Nasal cavity respiratory epithelium epithelial cell of viscerocranial mucosa (primary cell): Measurements from ENCODE around the gene FUT8. TPM values are rescaled to one million over a fixed set of nuclear protein-coding genes. Genes with fewer than 3 reads are reported as not detected.

Experiments
- total RNA-seq: library from RNA; depleted of rRNA; stranded (reverse); fragments of >200 nt; gene quantifications from 2 replicates; pipeline ENCODE4 v1.2.3, GENCODE V29; 2014

The FUT8 gene
- 27.3 and 42.2 TPM in 2 replicates for total RNA-seq

DNA sequence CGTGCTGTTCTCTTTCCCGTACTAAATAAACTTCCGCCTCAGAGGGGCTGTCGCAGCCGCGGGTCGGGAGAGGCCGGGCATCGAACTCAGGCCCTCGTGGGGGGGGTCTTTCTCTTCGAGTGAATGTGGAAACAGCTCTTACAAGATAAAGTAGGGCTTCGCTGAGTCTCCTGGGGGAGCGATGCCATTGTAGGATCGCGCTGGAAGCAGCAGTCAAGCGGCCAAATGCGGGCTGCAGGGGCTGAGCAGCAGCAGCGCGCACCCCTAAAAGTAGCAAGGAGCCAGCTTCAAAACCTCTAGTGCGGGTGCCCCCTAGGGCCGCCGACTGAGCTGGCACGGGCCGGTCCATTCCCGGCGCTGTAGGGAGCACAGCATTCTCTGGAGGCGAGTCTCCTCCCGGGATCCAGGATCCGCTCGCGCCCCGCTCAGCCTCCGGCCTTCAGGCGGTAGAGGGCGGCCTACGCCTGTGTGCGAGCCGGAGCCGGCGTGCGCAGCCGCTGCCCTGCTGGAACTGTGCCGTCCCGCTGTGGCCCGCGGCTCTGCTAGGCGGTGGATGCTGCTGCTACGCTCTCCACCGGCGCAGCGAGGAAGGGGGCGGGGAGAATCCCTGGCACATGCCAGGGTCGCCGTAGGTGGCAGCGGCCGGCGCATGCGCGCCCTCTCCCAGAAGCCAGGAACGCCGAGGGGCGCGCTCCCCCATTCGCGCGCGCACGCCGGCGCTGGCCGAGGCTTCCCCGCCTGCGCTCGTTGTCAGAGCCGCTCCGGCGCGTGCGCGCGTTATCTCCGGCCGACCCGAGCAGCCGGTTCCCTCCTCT is at the start of gene FUT8:
TSS of gene FUT8 (plus strand) at position 699 of the 815 bp plus-strand sequence. CDS start 148,834 bp downstream, outside the sequence.

